K562 (cell line): ENCODE measurements around the gene COQ10B. TPM values are rescaled to one million over a fixed set of nuclear protein-coding genes. Genes with fewer than 3 reads are reported as not detected.

Experiments
- CBFA2T3 ChIP-seq: fragments of 450-650 bp; IDR thresholded peaks from 2 replicates; pipeline ENCODE4 v1.6.1; 2017
- CBX2 ChIP-seq: fragments of 200-600 bp; sonication (generic); IDR thresholded peaks from one replicate; pipeline ENCODE4 v1.6.1; 2012; ENCODE audit warnings: mild to moderate bottlenecking, low read length, inconsistent platforms; ENCODE audit not compliant: insufficient read depth, poor library complexity, severe bottlenecking
- CBX8 ChIP-seq: fragments of 200-600 bp; sonication (generic); IDR thresholded peaks from 2 replicates; pipeline ENCODE4 v1.6.1; 2012; ENCODE audit warnings: borderline replicate concordance, mixed run types, low read depth, mild to moderate bottlenecking, moderate library complexity, mixed read lengths, low read length, control low read depth, inconsistent platforms; ENCODE audit not compliant: poor library complexity, severe bottlenecking; ENCODE audit errors: extremely low read depth
- CCNT2 ChIP-seq: IDR thresholded peaks from 2 replicates; pipeline ENCODE4 v1.6.1; 2011; ENCODE audit warnings: borderline replicate concordance, low read depth, mild to moderate bottlenecking, moderate library complexity, mixed read lengths, low read length; ENCODE audit not compliant: insufficient read length; ENCODE audit errors: extremely low read depth
- CHCHD3 ChIP-seq: fragments of 250-450 bp; sonication (Bioruptor Pico); IDR thresholded peaks from 2 replicates; pipeline ENCODE4 v2.1.2; 2022; ENCODE audit warnings: mild to moderate bottlenecking
- DIDO1 ChIP-seq: fragments of 450-650 bp; IDR thresholded peaks from 2 replicates; pipeline ENCODE4 v1.6.1; 2016; ENCODE audit warnings: low read depth, missing biosample characterization, missing genetic modification characterization
- FOSL1 ChIP-seq: fragments of 200-800 bp; sonication (Bioruptor generic); conservative IDR thresholded peaks from 2 replicates; pipeline ENCODE4 v1.6.1; 2016; ENCODE audit warnings: missing genetic modification characterization, missing compliant biosample characterization
- KLF1 ChIP-seq: fragments of 450-650 bp; IDR thresholded peaks from 2 replicates; pipeline ENCODE4 v1.6.1; 2016; ENCODE audit warnings: missing genetic modification characterization, missing compliant biosample characterization
- MBD2 ChIP-seq: sonication (generic); IDR thresholded peaks from 2 replicates; pipeline ENCODE4 v1.6.1; 2016; ENCODE audit warnings: low read depth, borderline replicate concordance
- NR1H2 ChIP-seq: sonication (generic); formaldehyde crosslinking; IDR thresholded peaks from 2 replicates; pipeline ENCODE4 v1.4.0; 2020; ENCODE audit warnings: mild to moderate bottlenecking, missing genetic modification reagents
- NR3C1 ChIP-seq: sonication (generic); formaldehyde crosslinking; IDR thresholded peaks from 2 replicates; pipeline ENCODE4 v1.8.1; 2022; ENCODE audit warnings: missing genetic modification reagents
- POLR2AphosphoS2 ChIP-seq: IDR thresholded peaks from 2 replicates; pipeline ENCODE4 v1.6.1; 2012; ENCODE audit warnings: low read length, improper control_type of control experiment
- RBBP5 ChIP-seq: fragments of 200-600 bp; sonication (generic); IDR thresholded peaks from 2 replicates; pipeline ENCODE4 v1.6.1; 2012; ENCODE audit warnings: borderline replicate concordance, mild to moderate bottlenecking, low read length, control low read depth, inconsistent platforms; ENCODE audit not compliant: insufficient read depth, poor library complexity, severe bottlenecking
- RFX1 ChIP-seq: fragments of 450-650 bp; IDR thresholded peaks from 2 replicates; pipeline ENCODE4 v1.6.1; 2016; ENCODE audit warnings: mild to moderate bottlenecking, moderate library complexity
- SREBF1 ChIP-seq: fragments of 150-350 bp; IDR thresholded peaks from 2 replicates; pipeline ENCODE4 v1.6.1; 2014; ENCODE audit warnings: antibody characterized with exemption, low read depth, low read length, borderline replicate concordance
- ZNF23 ChIP-seq: fragments of 250-450 bp; sonication (Bioruptor Pico); IDR thresholded peaks from 2 replicates; pipeline ENCODE4 v1.4.0; 2020; ENCODE audit warnings: mild to moderate bottlenecking
- polyA plus RNA-seq, 8 experiments: library from polyadenylated mRNA; depleted of rRNA in 4 of 8; stranded (reverse) in 5 of 8; unstranded in 3 of 8; fragments of >200 nt; fragmentation: Nextera tagmentation in 2 of 8; fragmentation: Illumina TruSeq in 1 of 8; extraction: Ambion mirVana in 2 of 8; extraction: Trizol in 1 of 8; gene quantifications; 2 replicates each; pipeline versions ENCODE4 v1.2.1 to v1.2.3, GENCODE V29; 2011 to 2014; ENCODE audit warnings: inconsistent platforms in 1 of 8, missing spikeins in 1 of 8
- total RNA-seq, 7 experiments: library from RNA; depleted of rRNA in 6 of 7; stranded (reverse); fragments of >200 nt in 6 of 7; fragmentation: Illumina TruSeq in 2 of 7; extraction: Trizol in 2 of 7; gene quantifications; 2 replicates each; pipeline versions ENCODE4 v1.2.1 to v1.2.3, GENCODE V29; 2011 to 2021; ENCODE audit warnings: low replicate concordance in 1 of 7
- TF ChIP-seq, protein P1 (sequence below): sonication (generic); formaldehyde crosslinking; IDR thresholded peaks from 2 replicates; pipeline ENCODE4 v1.8.0; 2022; ENCODE audit warnings: missing genetic modification reagents, mild to moderate bottlenecking, borderline replicate concordance
- TF ChIP-seq, protein P2 (sequence below), 2 experiments: fragments of 450-650 bp; IDR thresholded peaks; 2 replicates each; pipeline ENCODE4 v1.6.1; 2016; ENCODE audit warnings: mild to moderate bottlenecking in 2 of 2, borderline replicate concordance in 1 of 2, low read depth in 1 of 2, moderate library complexity in 1 of 2

The COQ10B gene
- total and polyA plus RNA-seq, 9 of the 15 experiments (the other 6 are each of a cell fraction or from before 2014, with no cell fraction given) = 3.1 to 13.1 (median 7.7) TPM

DNA sequence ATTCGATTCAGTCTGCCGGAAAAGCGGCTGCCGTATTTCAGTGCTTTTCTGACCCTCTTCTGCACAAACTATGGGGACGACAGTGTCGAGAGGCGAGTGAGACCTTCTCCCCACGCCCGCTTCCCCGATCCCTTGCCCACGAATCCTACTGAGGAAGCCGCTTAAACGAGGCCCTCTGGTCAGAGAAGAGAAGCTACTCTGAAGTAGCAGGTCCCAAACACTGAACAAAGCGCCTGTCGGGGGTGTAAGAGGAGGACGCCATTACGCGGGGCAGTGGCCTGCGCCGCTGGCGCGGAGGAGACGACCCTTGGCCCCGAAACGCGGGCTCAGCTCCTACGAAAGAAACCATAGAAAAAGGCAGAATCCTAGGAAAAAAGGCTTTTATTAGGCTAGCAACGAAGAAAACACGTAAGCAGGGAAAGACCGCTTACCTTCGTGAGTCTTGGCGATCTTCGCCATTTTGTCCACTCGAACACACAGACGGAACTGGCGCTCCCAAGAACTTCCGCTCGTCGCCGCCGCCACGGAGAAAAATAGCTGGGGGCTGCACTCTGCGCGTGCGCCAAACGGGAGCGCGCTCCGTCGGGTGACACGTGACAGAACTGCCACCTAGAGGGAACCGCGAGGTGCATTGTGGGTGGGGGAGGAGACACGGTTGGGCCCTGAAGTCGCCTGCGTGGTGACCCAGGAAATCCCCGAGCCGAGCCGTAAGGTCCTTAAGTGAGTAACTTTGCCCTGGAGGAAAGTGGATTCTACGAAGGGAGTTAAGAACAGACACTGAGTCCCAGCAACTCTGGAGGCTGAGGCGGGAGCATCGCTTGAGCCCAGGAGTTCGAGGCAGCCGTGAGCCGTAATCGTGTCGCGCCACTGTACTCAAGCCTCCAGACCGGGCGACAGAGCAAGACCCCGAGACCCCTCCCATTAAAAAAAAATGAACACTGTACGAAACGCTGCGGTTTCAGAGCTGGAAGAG, 18.5 kb upstream of the COQ10B start, which contains the start of gene SF3B1 (continued):
- TF ChIP-seq, protein P1, sequence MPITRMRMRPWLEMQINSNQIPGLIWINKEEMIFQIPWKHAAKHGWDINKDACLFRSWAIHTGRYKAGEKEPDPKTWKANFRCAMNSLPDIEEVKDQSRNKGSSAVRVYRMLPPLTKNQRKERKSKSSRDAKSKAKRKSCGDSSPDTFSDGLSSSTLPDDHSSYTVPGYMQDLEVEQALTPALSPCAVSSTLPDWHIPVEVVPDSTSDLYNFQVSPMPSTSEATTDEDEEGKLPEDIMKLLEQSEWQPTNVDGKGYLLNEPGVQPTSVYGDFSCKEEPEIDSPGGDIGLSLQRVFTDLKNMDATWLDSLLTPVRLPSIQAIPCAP (CRISPR knock-in tag) = no peak
- TF ChIP-seq KLF1 (no peak), ZNF23 (CRISPR knock-in tag) (no peak), RFX1 (no peak), NR1H2 (CRISPR knock-in tag) (no peak), CCNT2 (peak; percentile 66), CHCHD3 (CRISPR knock-in tag) (no peak), CBX2 (no peak), RBBP5 (peak; percentile 94), POLR2AphosphoS2 (no peak), SREBF1 (no peak), MBD2 (peak; percentile 47; the same call in 1 of the 2 replicates), FOSL1 (tag) (0 out of 2 replicates have a peak, but pooled peaks have one; percentile 9), CBFA2T3 (no peak), NR3C1 (no peak), CBX8 (no peak), DIDO1 (tag) (no peak)
- TF ChIP-seq, protein P2, sequence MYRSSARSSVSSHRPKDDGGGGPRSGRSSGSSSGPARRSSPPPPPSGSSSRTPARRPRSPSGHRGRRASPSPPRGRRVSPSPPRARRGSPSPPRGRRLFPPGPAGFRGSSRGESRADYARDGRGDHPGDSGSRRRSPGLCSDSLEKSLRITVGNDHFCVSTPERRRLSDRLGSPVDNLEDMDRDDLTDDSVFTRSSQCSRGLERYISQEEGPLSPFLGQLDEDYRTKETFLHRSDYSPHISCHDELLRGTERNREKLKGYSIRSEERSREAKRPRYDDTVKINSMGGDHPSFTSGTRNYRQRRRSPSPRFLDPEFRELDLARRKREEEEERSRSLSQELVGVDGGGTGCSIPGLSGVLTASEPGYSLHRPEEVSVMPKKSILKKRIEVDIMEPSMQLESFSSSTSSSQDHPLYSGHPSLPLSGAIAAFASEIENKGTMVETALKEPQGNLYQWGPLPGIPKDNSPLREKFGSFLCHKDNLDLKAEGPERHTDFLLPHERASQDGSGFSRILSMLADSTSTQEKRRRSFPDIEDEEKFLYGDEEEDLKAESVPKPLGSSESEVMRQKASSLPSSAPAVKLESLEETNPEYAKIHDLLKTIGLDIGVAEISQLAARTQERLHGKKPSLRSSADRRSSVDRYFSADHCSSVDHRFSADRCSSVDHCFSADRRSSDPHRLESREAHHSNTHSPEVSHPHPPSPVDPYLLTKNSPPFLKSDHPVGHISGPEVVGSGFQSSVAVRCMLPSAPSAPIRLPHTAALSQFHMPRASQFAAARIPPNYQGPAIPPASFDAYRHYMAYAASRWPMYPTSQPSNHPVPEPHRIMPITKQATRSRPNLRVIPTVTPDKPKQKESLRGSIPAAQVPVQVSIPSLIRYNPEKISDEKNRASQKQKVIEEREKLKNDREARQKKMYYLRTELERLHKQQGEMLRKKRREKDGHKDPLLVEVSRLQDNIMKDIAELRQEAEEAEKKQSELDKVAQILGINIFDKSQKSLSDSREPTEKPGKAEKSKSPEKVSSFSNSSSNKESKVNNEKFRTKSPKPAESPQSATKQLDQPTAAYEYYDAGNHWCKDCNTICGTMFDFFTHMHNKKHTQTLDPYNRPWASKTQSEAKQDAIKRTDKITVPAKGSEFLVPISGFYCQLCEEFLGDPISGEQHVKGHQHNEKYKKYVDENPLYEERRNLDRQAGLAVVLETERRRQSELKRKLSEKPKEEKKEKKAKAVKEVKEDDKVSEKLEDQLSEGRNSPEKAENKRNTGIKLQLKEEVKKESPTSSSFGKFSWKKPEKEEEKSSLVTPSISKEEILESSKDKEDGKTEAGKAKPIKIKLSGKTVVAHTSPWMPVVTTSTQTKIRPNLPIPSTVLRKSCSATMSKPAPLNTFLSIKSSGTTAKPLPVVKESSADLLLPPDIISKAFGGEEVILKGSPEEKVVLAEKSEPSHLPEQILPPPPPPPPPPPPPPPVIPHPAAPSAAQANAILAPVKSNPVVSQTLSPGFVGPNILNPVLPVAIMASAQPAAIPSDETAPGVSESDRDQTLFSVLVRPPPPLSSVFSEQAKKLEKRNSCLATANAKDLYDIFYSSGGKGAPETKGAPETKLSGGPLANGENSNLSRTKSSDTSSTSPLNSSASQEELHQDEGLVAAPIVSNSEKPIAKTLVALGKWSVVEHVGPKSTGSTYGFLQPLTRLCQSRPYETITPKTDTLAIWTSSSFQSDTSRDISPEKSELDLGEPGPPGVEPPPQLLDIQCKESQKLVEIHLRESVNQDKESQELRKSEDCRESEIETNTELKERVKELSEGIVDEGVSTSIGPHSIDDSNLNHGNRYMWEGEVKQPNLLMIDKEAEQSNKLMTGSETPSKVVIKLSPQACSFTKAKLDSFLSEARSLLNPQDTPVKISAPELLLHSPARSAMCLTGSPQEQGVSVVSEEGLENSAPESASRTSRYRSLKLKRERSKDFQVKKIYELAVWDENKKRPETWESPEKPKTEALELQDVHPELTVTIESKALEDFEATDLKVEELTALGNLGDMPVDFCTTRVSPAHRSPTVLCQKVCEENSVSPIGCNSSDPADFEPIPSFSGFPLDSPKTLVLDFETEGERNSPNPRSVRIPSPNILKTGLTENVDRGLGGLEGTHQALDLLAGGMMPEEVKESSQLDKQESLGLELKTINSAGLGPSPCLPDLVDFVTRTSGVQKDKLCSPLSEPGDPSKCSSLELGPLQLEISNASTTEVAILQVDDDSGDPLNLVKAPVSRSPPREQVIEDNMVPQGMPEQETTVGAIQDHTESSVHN (IDR thresholded peaks at IDR 0.05; ENCODE audit: borderline replicate concordance in 1 of 2, low read depth in 1 of 2) = no peak
